ENCODE results near the gene MTMR4. TPM values are rescaled to one million over a fixed set of nuclear protein-coding genes. Genes with fewer than 3 reads are reported as not detected.
"Not testable (repeated sequence)": the region's sequence is repeated elsewhere in the genome, so short reads cannot be mapped to it uniquely, and the experiment has no call there.

Gene MTMR4
- total RNA-seq, 1 donor from 2014 or later = 51.5 TPM

GRCh38 chr17:58527306-58527705, 12.9 kb upstream of the MTMR4 start:
- no peak for DNase-seq (ENCODE audit: low read depth, low spot score)

GRCh38 chr17:58525239-58525638, 10.8 kb upstream of the MTMR4 start:
- DNase-seq (ENCODE audit: low read depth, low spot score) = peak; percentile 64

- no peak for DNase-seq (ENCODE audit: low read depth, low spot score)
These were observed 7.2 kb upstream of the MTMR4 start for GRCh38 chr17:58521680-58522079.

GRCh38 chr17:58520843-58521430, 6.5 kb upstream of the MTMR4 start:
- DNase-seq (ENCODE audit: low read depth, low spot score) = no peak

- peak; percentile 99 for DNase-seq (ENCODE audit: low read depth, low spot score)
These were observed 3.6 kb upstream of the MTMR4 start for GRCh38 chr17:58517928-58518609.

- no peak for DNase-seq (ENCODE audit: low read depth, low spot score)
These were observed 3.0 kb upstream of the MTMR4 start for GRCh38 chr17:58517378-58517927.

- no peak for DNase-seq (ENCODE audit: low read depth, low spot score)
These were observed 2.4 kb upstream of the MTMR4 start for GRCh38 chr17:58516644-58517377.

- DNase-seq (ENCODE audit: low read depth, low spot score) = no peak
These were observed 848 bp upstream of the MTMR4 start for GRCh38 chr17:58515286-58515685.

- no peak for DNase-seq (ENCODE audit: low read depth, low spot score)
These were observed 326 bp upstream of the MTMR4 start for GRCh38 chr17:58514770-58515157.

- DNase-seq (ENCODE audit: low read depth, low spot score) = no peak
These were observed 1.0 kb downstream of the MTMR4 start for GRCh38 chr17:58513267-58513964.

GRCh38 chr17:58510075-58510474, 4.4 kb downstream of the MTMR4 start:
- no peak for DNase-seq (ENCODE audit: low read depth, low spot score)

- no peak for DNase-seq (ENCODE audit: low read depth, low spot score)
These were observed 5.9 kb downstream of the MTMR4 start for GRCh38 chr17:58508341-58509067.

- no peak for DNase-seq (ENCODE audit: low read depth, low spot score)
These were observed 7.3 kb downstream of the MTMR4 start for GRCh38 chr17:58507123-58507634.

GRCh38 chr17:58506354-58507080, 7.9 kb downstream of the MTMR4 start:
- DNase-seq (ENCODE audit: low read depth, low spot score) = no peak

GRCh38 chr17:58504826-58505351, 9.5 kb downstream of the MTMR4 start:
- DNase-seq (ENCODE audit: low read depth, low spot score) = no peak

- DNase-seq (ENCODE audit: low read depth, low spot score) = no peak
These were observed 10.6 kb downstream of the MTMR4 start for GRCh38 chr17:58503866-58504265.

- DNase-seq (ENCODE audit: low read depth, low spot score) = not testable (repeated sequence)
These were observed 11.3 kb downstream of the MTMR4 start for GRCh38 chr17:58503134-58503533.

GRCh38 chr17:58501451-58501850, 13.0 kb downstream of the MTMR4 start:
- DNase-seq (ENCODE audit: low read depth, low spot score) = no peak

- DNase-seq (ENCODE audit: low read depth, low spot score) = no peak
These were observed 16.1 kb downstream of the MTMR4 start for GRCh38 chr17:58498177-58498828.

Data from pulmonary artery endothelial cell (primary cell).